ENCODE data around the gene RTKN2. TPM values are rescaled to one million over a fixed set of nuclear protein-coding genes. Genes with fewer than 3 reads are reported as not detected.

RTKN2 gene
- total and polyA plus RNA-seq, 10 of the 15 experiments (the other 5 are each of a cell fraction or from before 2014, with no cell fraction given), result 0.10 TPM; not detected in 9

GRCh38 chr10:62162261-62162981, 106.2 kb downstream of the RTKN2 start (continued):
- TF ChIP-seq PRDM15 (CRISPR knock-in tag; IDR thresholded peaks at IDR 0.05) (no peak), SIX5 (IDR thresholded peaks at IDR 0.05; ENCODE audit: low read depth, low read length, severe bottlenecking) (no peak), SRF (IDR thresholded peaks at IDR 0.05; ENCODE audit: low read depth in 2 of 2, low read length in 2 of 2) (no peak), HDAC2 (IDR thresholded peaks at IDR 0.05) (no peak), FOXM1 (IDR thresholded peaks at IDR 0.05; ENCODE audit: low read depth, low read length) (no peak), JUNB (IDR thresholded peaks at IDR 0.05) (no peak), BRCA1 (IDR thresholded peaks at IDR 0.05; ENCODE audit: low read depth, low read length) (no peak), NR2C2 (IDR thresholded peaks at IDR 0.05; ENCODE audit: borderline replicate concordance, control insufficient read depth, insufficient read length, low read depth) (no peak)

GRCh38 chr10:62159351-62159750, 109.3 kb downstream of the RTKN2 start:
- no TSS peak for BruUV-seq (replicated peaks)
- H3K27me3 ChIP-seq (replicated peaks in 1 of 2; ENCODE audit: control insufficient read depth in 2 of 2, insufficient read depth in 2 of 2, low read length in 1 of 2), result no peaks in the 10 kb centered on the region
- H3K4me3 ChIP-seq, result no peak overlapping the region
- no peak overlapping the region for H3K9ac ChIP-seq (ENCODE audit: control insufficient read depth, insufficient read depth, low read length)
- 83% methylated on average over 3 of the region's 3 CpGs for WGBS (ENCODE audit: insufficient coverage, insufficient replicate concordance, low lambda C conversion rate, missing lambda C conversion rate)
- RAD21 ChIA-PET (ENCODE audit: unreplicated experiment), result no interaction called here
- no peak for FAIRE-seq
- DNase-seq (ENCODE audit: low read depth, low spot score), result no peak
- no peaks in the 10 kb centered on the region for H3K9me3 ChIP-seq (replicated peaks; ENCODE audit: control insufficient read depth, insufficient read depth, low read length)
- POLR2A ChIA-PET, result no interaction called here
- CTCF ChIA-PET, result no interaction called here
- no peak overlapping the region for H2AFZ ChIP-seq (ENCODE audit: control insufficient read depth, low read depth, low read length)
- H3K4me2 ChIP-seq (ENCODE audit: control insufficient read depth, insufficient read depth), result no peak overlapping the region
- in situ Hi-C loops (cut with MboI) (no loop called here), intact Hi-C loops (cut with micrococcal nuclease; ENCODE audit: unreplicated experiment) (no loop called here)
- SMC1A ChIA-PET (ENCODE audit: uncharacterized antibody, unreplicated experiment), result no interaction called here
- H3K36me3 ChIP-seq (ENCODE audit: control insufficient read depth in 2 of 2, insufficient read depth in 2 of 2, low read length in 1 of 2), result no peaks in the 10 kb centered on the region
- H3K79me2 ChIP-seq (ENCODE audit: control insufficient read depth, insufficient read depth, low read length), result no peaks in the 10 kb centered on the region
- no peak overlapping the region for H3K27ac ChIP-seq (ENCODE audit: control insufficient read depth, insufficient read depth)
- ATAC-seq, result no peak
- H3K4me1 ChIP-seq (ENCODE audit: control insufficient read depth, insufficient read depth, low read length), result no peaks in the 10 kb centered on the region
- no peaks in the 10 kb centered on the region for H4K20me1 ChIP-seq (ENCODE audit: control insufficient read depth, insufficient read depth)
- TF ChIP-seq ATF7 (IDR thresholded peaks at IDR 0.05; ENCODE audit: low read depth) (no peak), NR2C1 (IDR thresholded peaks at IDR 0.05) (no peak), TCF7 (IDR thresholded peaks at IDR 0.05; ENCODE audit: borderline replicate concordance) (no peak), DPF2 (IDR thresholded peaks at IDR 0.05) (no peak), ZZZ3 (IDR thresholded peaks at IDR 0.05; ENCODE audit: control insufficient read depth, insufficient read length, low read depth) (no peak), NFXL1 (IDR thresholded peaks at IDR 0.05; ENCODE audit: borderline replicate concordance) (no peak), ATF3 (IDR thresholded peaks at IDR 0.05; ENCODE audit: borderline replicate concordance, extremely low read depth, low read depth, low read length) (no peak), ZSCAN29 (IDR thresholded peaks at IDR 0.05) (no peak), SIX5 (IDR thresholded peaks at IDR 0.05; ENCODE audit: low read depth, low read length, severe bottlenecking) (no peak), BCL3 (IDR thresholded peaks at IDR 0.05; ENCODE audit: borderline replicate concordance, insufficient read depth, low read depth, low read length, poor library complexity, severe bottlenecking) (no peak), ELK1 (IDR thresholded peaks at IDR 0.05; ENCODE audit: low read depth, low read length) (no peak)
